Endometrium (tissue), 2 donors: ENCODE results near the gene KCNE3.

Experiments used
- FAIRE-seq: peaks from 2 replicates; lab custom pipeline; 2012; peaks lifted over from hg19 to GRCh38; lab: Jason Lieb, UNC
- donor health status: control.
- donor health status: control.

Gene KCNE3, protein sequence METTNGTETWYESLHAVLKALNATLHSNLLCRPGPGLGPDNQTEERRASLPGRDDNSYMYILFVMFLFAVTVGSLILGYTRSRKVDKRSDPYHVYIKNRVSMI

DNA sequence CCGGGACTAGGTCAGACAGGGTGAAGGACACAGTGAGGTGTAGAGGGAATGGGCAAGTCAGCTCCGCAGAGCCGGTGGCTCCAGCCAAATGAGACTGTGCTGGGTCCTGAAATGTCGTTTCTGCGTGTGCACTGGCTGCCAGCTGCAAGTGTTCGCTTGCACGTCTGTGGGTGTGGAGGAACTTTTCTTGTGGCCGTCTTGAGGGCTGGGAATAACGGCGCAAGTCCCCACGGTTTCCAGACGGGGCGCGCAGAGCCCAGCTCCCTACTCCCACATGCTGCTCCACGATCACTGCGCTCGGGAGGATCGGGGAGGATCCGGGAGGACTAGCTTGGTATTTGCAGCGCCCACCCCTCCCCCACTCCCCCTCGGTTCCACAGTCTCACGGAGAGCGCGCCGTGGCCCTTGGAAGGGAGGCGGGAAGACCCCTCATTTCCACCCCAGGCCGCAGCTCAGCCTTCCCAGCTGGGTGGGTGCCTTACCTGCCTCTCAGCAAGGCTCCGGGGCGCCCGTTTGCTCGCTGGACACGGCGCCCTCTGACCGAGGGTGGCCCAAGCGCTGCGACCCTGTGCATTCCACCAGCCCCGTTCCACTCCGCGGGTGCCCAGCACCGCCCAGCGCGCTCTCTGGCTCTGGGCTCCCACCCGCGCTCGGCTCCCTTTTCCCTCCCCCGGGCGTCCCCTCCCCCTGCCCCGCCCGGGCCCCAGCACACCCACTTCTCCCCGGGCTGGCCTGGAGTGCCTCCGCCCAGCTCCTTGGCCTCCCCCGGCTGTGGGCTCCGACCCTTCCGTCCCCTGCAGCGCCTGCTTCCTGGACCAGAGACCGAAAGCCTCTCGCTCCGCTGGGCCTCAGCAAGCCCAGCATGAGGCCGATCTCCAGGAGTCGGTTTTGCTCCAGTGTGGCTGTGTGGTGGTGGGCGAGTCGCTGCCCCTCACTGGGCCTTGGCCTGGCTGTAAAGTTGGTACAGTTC, at the start of gene KCNE3:
Gene KCNE3, minus strand, starts transcription at position 634 of the 970 bp plus-strand sequence. CDS start 9,986 bp downstream, outside the sequence.
- FAIRE-seq: no peak

DNA sequence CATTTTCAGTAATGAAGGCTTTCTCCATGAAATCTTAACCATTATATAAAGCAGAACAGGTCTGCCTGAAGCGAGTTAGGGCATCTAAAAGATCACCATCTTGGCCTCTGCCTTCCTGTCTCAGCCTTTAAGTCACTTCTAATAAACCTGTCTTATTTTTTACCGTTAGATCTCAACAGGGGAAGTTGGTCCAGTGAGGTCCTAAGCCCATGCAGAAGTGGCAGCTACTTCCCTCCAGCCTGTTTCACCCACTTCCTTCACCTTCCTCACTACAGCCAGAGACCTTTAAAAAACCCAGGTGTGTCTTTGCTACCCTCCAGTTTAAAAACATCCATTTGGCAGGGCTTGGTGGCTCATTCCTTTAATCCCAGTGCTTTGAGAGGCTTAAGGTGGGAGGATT, 40.2 kb upstream of the KCNE3 start:
- FAIRE-seq: no peak

DNA sequence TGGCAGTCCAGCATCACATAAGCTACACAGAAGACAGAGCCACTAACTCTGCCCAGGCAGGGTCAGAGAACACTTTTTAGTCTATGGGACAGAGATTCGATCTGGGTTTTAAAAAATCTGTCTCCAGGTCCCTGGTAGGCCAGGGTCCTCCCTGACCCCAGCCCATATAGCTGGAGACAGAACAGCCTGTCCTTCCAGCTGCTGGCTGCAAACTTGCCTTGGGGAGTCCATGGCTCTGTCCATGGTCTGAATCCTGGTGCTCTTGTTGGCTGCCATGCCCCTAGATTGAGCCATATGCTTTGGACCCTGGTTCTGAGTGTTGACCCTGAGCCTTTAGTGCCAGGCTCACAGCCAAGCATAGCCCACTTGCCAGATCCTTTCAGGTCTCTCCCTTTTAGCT, 39.5 kb upstream of the KCNE3 start:
- no peak for FAIRE-seq

DNA sequence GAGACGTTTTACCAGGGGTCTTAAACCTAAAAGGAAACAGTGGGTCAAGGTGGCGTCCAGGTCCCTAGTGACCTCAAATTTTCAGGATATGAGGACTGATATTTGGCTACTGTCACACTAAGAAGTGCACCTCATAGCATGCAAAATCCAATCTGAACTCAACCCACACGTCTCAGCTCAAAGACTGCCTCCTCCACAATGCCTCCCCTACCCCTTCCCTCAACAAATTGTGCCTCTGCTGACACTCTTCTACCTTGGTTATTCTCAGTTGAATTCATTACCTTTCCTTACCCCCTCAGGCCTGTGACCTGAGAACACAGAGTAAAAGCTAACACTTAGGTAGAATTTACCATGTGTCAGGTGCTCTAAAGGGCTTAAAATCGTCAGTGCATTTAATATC, 38.6 kb upstream of the KCNE3 start:
- FAIRE-seq: no peak

DNA sequence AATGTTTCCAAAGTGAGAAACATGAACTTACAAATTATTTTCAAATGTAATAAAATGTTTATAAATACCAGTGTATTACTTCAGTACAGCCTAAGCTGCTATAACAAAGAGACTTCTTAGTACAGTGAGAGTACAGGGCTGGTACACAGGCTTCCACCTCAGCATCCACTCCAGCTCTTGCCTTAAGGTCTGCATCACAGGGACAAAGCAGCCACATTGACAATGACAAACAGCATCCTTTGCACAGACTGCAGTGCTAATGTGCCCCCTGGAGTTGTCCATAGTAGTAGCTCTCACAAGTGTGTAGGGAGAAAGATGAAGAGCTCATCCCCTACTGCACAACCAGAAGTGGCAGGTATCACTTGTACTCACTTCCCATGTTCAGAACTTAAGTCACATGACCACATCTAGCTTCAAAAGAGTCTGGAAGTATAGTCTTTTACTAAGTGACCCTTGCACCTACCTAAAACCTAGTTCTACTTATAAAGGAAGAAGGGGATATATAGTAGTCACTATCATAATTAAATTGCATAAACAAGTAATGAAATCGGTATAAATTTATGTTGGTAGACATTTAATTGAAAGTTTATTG, 36.8 kb upstream of the KCNE3 start:
- no peak for FAIRE-seq

DNA sequence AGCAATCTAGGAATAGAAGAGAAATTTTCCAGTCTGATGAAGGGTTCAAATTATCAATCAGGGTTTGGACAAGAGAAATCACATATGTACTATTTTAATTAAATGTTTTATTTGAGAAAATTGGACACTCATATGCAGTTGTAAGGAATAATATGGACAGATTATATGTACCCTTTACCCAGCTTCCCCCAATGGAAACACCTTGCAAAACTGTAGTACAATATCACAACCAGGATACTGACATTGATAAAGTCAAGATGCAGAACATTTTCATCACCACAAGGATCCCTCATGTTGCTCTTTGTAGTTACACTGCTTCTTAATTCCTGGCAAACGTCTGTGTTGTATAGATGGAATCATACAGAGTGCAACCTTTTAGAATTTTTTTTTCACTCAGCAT, 27.6 kb upstream of the KCNE3 start:
- FAIRE-seq: no peak

DNA sequence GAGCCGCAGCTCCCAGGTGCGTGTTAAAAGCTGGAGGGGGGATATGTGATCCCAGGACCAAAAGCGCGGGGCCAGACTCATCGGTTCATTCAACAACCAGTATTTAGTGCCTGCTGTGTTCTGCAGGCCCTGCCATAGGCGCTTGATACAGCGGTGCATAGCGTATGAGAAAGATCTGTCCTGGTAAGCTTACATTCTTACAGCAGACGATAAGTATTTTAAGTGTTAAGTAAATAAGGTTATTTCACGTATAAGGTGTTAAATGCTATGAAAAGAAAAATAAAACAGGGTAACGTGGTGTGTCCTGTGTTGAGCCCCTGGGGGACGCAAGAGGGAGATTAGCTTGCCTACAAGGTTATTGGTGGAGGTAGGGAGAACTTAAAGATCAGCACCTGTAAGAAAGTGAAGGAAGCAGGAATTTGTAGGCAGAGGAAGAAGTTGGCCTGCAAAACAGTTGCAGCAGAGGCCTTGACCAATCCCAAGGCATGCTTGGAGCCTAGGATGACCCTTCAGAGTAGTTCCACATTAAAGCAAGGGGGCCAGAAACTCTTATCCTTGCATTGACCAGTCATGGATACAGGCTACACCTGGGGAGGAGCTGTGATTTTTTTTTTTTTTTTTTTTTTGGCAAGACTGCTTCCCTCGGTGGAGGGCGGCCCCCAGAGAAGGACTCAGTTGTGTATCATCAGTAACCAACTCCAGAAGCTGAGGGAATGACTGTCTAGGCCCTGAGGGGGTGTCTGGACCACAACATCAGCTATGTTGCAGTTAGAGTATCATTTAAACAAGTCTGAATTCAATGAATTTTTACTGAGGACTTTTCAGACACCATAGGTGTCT, 26.7 kb upstream of the KCNE3 start:
- no peak for FAIRE-seq

DNA sequence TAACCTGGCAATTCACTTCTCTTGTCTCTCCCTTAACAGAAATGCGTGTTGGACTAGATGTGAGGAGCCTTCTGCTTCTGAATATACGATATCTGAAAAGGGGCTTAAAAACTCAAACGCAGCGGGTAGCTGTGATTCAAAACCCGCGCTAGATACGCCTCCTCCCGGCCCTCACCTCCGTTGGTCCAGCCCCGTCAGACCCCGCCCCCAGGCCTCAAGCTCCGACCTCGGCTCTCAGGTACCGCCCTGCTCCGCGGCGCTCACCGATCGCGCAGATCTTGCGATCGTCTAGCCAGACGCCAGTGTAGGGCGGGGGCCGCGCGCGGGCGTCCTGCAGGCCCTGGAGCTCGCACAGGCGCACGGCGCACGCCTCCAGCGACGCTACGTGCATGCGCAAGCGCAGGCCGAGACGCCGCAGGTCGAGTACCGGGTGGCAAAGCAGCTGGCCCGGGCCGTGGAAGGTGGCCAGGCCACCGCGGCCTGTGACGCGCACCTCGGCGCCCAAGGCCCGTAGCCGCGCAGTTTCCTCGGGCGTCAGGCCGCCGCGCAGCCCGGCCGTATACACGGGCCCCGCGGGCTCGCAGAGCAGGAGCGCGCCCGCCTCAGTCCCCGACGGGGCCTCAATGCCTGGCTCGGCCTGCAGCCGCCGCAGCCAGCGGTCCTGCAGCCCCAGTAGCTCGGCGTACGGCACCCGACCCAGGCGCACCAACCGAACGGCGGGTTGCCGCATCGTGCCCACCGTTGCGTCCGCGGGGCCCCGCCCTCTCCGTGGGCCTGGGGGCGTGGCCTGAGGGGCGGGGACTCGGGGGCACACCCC, 25.8 kb upstream of the KCNE3 start, which contains the start of gene LIPT2:
Gene LIPT2, minus strand, starts transcription at position 751 of the 817 bp plus-strand sequence. Its CDS starts 21 bp downstream, at position 730.
- peak; percentile 57 for FAIRE-seq

DNA sequence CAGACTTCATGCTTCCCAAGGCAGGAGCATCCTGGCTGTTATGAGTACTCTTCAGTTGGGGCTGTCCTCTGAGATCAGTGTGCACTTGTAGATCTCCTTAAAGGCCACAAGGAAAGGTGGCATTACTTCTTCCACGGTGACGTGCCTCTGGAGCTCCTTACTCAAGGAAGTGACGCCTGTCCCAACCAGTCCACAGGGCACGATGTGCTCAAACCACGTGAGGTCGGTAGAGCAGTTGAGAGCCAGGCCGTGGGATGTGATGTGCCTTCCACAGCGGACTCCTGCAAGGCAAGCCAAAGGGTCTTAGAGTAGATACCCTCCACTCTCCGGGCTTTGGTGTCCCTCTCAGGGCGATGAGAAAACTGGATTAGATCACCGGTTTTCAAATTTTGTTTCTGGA, 24.7 kb upstream of the KCNE3 start:
- FAIRE-seq: no peak

DNA sequence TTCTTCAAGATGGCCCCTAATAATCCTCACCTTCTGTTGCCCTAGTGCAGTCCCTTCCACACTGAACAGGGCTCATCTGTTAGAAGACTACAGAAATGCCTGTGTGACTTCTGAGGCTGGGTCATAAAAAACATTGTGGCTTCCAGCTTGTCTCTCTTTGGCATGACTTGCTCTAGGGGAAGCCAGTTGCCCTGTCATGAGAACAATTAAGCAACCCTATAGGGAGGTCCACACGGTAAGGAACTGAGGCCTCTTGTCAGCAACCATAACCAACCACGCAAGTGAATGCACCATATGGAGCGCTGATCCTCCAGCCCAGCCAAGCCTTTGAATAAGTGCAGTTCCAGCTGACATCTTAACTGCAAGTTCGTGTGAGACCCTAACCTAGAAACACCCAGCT, 23.6 kb upstream of the KCNE3 start:
- no peak for FAIRE-seq

DNA sequence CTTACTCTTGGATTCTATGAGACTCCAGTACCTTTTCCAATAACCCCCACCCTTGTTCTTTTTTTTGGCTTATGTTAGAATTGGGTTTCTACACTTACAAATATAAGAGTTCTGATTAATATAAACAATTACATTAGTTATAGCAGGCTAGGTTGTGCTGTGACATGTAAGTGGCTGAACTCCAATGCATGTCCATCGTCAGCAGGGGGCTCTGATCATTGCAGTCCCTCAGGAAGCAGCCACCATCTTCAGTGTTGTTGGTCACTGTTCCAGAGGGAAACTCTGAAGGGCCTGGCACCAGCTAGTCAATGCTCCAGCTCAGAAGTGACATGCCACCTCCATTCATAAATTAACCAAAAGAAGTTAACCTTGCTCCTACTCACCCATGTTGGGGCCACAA, 20.5 kb upstream of the KCNE3 start:
- FAIRE-seq: no peak

DNA sequence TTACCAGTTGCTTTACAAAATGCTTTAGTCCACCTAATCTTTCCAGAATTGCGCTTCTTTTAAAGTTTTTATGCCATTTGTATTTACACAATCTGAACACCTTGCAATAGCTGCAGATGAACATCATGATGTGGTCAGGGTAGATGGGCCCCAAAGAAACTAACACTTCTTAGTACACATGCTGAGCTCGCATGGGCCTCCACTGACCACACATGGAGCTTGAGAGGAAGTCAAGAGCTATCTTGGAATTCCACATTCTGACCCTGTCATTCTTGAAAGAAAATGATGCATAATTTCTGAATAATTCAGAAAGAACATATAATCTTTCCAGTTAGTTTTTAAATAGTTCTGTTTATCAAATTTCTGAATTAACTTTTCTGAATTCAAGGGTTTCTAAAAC, 18.5 kb upstream of the KCNE3 start:
- no peak for FAIRE-seq

DNA sequence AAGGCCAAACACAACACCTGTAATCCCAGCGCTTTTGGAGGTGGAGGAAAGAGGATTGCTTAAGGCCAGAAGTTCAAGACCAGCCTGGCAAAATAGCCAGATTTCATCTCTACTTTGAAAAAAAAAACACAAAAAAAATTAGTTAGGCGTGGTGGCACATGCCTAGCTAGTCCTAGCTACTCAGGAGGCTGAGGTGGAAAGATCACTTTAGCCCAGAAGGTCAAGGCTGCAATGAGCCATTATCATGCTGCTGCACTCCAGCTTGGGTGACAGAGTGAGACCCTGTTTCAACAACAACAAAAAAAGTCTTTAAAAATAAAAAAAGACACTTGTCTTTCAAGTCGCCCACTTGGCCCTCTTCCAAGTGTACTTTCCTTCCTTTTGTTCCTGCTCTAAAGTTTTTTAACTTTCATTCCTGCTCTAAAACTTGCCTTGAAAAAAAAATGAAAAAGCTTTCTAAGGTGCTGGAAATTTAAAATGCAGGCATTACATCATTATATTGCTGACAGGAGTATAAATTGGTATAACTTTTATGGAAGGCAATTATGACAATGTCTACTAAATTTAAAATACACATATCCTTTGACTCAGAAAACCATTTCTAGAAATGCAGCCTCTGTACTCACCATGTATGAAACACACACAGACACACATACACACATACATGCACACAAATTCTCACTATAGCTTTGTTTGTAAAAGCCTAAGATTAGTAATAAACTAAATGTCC, 13.5 kb upstream of the KCNE3 start:
- FAIRE-seq: no peak

DNA sequence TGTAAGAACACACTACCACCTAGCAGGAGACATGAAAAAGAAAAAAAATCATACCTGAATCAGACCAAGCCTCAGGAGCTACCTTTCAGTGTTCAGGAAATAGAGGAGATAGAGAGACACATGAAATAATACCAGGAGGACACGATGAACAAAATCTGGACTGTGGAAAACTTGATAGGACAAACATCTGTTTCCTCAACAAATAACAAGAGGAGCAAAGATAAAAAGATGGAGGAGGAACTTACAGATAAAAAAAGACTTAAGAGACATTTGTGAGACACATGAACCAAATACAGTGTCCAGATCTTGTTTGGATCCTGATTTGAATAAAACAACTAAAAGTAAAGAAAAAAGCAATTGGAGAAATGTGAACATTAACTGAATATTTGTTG, 12.4 kb upstream of the KCNE3 start:
- no peak for FAIRE-seq

DNA sequence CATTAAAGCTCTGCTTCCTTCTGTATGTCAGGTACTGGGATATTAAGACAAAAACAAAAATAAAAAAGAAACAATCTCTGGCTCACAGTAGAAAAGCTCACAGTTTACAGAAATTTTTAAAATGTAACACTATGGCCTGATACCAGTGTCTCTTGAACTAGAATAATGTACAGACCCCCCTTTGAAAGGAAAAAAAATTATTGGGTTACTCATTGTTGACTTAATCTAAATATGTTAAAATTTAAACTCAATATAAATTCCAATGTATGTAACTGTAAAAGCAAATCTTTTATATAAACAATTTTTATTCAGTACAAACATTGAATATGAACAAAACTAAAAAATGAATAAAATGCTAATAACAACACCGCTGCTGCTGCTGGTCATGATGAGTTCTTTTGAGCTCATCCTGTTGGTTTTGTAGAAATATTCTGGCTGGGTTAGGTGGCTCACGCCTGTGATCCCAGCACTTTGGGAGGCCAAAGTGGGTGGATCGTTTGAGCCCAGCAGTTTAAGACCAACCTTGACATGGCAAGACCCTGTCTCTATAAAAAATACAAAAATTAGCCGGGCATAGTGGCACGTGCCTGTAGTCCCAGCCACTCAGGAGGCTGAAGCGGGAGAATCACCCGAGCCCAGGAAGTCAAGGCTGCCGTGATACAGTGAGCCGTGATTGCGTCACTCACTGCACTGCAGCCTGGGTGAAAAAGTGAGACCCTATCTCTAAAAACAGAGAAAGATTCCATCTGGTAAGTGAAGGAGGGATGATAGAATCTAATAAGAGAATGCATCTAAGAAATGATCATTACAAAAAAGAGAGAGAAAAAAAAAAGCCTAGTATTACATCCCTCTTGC, 11.8 kb upstream of the KCNE3 start:
- no peak for FAIRE-seq

DNA sequence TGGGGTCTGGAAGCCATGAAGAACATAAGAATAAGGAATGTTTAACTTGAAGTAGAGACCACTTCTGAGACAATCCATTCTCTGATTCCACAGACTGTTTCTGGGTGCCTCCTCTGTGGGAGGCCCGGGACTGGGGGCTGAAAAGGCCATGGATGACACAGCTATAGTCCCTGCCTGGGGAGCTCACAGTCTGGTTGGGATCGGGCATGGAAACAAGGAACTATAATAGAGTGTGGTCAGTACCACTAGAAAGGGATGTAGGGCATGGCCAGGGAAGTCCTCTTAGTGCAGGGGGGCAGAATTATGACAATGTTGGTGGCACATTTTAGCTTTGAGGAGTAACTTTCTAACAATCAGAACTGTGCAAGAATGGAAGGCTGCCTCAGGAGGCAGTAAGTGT, 9.2 kb upstream of the KCNE3 start:
- FAIRE-seq: no peak

DNA sequence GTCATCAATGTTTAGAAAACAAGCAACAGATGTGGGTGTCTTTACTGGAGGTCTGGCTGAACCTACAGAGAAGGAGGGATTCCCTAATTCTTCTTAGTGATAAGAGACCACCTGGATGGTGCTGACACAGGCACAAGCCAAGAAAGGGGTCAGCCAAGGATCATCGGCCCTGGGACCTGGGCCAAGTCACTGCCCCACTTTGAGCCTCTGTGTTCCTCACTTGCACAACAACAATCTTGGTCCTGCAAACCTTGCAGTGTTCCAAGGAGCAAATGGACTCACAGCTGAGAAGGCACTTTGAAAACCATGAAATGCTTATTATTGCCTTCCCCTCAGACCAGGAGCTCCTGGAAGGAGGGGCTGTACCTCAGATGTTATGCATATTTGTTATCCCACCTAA, 7.0 kb upstream of the KCNE3 start:
- FAIRE-seq: no peak

DNA sequence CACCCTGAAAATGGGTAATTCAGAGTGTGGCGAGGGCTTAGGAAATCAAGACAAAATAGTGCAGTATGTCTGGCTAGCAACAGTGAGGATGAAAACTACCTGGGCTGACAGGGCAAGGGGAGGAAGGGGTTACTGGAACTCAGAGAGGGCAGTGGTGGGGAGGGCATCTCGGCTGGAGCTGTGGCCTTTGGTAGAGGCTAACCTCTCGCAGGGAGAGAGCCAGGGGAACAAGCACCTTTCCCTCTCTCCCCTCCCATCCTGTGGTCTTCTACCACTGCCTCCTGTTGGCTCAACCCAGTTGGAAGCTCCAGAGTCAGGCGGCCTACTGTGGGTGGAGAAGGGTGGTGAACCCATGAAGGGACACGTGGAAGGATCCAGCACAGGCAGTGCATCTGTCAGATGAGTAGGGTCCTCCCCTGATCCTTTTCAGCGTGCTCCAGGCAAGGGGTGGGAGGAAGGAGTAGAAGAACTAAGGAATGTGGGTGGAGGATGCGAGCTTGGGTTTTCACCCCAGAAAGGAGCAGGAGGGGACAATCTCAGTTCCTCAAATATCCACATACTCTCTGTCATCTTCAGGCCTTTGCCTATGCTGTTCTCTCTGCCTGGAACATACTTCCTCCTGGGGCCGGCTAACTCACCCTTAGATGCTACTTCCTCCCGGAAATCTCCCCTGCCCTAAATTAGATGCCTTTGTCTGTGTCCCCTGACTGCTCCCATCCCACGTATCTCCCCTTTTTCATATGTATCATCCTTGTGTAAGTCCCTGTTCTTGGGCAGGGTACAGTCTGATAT, 6.2 kb upstream of the KCNE3 start:
- FAIRE-seq: no peak
